ENCODE data around the gene LRRC10.

GRCh38 chr12:69645031-69645430, 34.3 kb upstream of the LRRC10 start:
- TF ChIP-seq CTCF (IDR thresholded peaks at IDR 0.05) (no peak), POLR2A (IDR thresholded peaks at IDR 0.05) (no peak), EP300 (IDR thresholded peaks at IDR 0.05) (no peak)

All from suprapubic skin (tissue), 3 donors.